ENCODE results near the gene METTL25B.

METTL25B gene

DNA sequence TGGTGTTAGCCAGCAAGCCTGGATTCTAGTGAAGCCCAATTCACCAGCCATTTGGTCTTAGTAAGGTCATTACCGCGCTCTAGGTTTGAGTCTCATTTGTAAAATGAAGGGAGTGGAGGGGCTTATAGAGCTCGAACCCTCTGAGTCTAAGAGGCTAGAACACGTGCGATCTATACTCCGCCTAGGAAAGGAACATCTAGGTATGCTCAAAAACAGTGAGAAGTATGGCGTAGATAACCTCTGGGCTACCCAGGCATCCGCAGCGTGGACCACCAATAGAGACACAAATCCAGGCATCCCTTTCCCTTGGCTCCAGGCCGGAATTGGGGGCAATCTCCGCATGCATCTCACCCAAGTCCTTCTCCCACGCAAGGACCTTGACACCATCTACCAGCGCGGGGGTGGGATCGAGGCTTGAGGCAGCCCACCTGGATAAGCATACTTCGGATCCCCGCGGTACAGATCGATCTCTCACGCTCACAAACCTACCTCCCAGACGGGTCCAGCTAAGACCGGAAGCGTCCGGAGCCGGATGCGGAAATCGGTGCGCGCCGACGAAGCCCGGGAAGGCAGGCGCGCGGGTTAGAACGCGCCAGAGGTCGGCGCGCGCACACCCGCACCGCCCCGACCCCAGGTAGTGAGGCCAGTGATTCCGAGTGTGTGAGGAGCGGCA lies at the start of gene METTL25B:
TSS of gene METTL25B (plus strand) at position 544 of the 673 bp plus-strand sequence. CDS start 636 bp downstream, outside the sequence.
- in situ Hi-C loops (cut with MboI; ENCODE audit: low sequenced_read_pairs): no loop called here

DNA sequence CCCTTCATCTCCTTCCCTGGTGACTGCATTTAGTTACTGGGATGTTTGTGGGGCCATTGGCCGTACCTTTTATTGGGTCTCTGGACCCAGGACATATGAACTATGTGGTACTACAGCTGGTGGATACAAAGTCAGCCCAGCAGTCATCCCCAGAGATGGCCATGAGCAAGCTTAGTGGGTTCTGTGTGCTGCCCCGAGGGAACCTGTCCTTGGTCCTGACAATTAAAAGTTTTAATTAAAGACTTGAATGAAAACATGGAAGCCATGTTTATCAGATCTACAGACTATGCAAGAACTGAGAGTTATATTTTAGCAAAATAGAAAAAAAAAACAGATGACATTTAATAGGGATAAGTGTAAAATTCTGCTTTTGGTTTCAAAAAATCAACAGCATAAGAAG lies 48.2 kb upstream of the METTL25B start:
- in situ Hi-C loops (cut with MboI; ENCODE audit: low sequenced_read_pairs): no loop called here

GRCh38 chr1:156681196-156681960 lies 46.9 kb upstream of the METTL25B start:
- in situ Hi-C loops (cut with MboI; ENCODE audit: low sequenced_read_pairs): no loop called here

GRCh38 chr1:156682166-156682890 lies 45.9 kb upstream of the METTL25B start:
- in situ Hi-C loops (cut with MboI; ENCODE audit: low sequenced_read_pairs): no loop called here

GRCh38 chr1:156684227-156684782 lies 44.0 kb upstream of the METTL25B start:
- in situ Hi-C loops (cut with MboI; ENCODE audit: low sequenced_read_pairs): no loop called here

GRCh38 chr1:156689035-156689952 lies 39.0 kb upstream of the METTL25B start:
- in situ Hi-C loops (cut with MboI; ENCODE audit: low sequenced_read_pairs): no loop called here

DNA sequence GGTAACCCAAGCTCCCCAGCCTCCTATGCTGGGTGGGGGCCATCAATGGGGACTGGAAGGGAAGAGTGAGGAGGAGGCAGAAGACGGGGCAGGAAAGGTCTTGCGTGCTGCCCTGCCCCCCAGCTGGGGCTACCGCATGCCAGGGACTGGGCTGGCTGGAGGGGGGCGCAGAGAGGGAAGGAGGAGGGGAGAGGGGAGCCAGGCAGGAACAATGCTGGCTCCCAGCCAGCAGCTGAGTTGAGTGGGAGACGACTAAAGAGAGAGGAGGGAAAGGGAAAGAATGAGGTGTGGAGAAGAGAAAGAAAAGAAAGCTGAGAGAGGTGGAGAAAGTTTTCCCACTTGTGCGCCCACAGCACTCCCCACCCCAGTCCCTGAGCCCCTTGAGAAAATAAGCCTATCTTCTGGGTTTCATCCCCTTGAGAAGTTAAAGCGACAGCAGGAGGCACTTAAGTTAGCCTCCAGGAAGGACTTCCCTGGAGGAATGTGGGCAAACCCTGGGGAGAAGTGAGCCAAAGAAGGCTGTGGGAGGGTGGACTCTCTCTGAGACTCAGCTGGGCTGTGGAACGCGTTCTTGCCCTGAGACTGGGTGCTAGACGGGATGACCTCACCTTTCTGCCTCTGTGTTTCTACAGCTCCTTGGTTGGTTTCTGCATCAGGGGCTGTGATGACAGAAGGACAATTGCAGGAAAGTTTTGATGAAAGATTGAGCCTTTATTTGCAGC lies 38.2 kb upstream of the METTL25B start:
- in situ Hi-C loops (cut with MboI; ENCODE audit: low sequenced_read_pairs): no loop called here

DNA sequence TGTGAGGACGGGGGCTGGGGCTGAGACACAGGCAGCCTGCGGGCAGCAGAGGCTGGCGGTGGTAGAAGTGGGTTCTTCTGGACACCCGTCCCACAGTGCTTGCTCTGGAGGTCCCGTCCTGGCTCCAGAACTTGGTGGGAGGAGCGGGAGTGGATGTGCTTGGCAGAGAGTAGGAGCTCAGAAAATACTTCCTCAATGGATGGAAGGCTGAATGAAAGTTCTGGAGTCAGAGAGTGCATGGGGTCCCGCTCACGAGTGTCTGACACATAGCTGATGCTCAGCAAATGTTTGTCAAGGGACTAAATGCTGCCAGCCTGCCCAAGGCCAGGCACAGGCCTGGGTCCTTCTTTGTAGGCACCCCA lies 37.6 kb upstream of the METTL25B start:
- in situ Hi-C loops (cut with MboI; ENCODE audit: low sequenced_read_pairs): no loop called here

- in situ Hi-C loops (cut with MboI; ENCODE audit: low sequenced_read_pairs): no loop called here
These were observed 37.1 kb upstream of the METTL25B start for GRCh38 chr1:156691191-156691590.

GRCh38 chr1:156691665-156692440 lies 36.4 kb upstream of the METTL25B start:
- in situ Hi-C loops (cut with MboI; ENCODE audit: low sequenced_read_pairs): no loop called here

DNA sequence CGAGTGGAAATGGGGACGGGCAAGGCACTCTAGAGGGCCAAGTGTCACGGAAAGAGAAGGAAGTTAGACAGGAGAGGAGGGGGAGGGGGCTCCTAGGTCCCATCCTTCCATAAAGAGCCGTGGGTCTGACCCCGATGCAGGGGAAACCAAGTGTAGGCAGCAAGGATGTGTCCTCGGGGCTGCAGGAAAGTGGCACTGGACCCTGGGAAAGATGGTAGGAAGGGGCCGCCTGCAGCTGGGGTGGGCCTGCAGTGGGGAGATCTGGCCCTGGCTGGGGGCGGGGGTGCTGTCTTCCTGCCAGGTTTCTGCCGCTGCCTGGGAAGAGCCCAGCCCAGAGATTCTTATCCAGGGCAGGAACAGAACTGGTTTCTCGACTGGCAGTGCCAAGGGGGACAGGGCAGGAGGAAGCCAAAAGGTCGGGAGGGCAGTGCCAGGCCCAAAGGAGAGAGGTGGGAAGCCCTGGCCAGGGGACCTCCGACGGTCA lies 35.8 kb upstream of the METTL25B start:
- in situ Hi-C loops (cut with MboI; ENCODE audit: low sequenced_read_pairs): no loop called here

GRCh38 chr1:156692925-156693847 lies 35.1 kb upstream of the METTL25B start:
- in situ Hi-C loops (cut with MboI; ENCODE audit: low sequenced_read_pairs): no loop called here

- in situ Hi-C loops (cut with MboI; ENCODE audit: low sequenced_read_pairs): no loop called here
These were observed 34.2 kb upstream of the METTL25B start for GRCh38 chr1:156693848-156694689.

- in situ Hi-C loops (cut with MboI; ENCODE audit: low sequenced_read_pairs): no loop called here
These were observed 33.6 kb upstream of the METTL25B start for GRCh38 chr1:156694690-156694962.

DNA sequence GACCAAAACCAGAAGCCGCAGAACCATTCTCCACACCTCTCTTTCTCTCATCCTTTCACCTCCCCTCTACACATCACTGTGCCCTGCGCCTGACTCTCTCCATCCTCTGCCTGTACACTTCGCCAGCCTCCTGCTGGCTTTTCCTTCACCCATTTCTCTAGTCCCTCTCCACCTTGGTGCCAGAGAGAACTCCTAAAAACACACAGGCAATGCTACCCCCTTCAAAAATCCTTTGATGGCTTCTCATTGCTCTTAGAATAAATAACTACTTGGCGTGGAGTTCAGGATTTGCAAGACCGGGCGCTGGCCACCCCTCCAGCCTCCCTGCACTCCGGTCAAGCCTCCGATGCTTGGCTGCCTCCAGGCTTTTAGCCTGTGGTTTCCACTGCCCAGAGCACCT lies 31.5 kb upstream of the METTL25B start:
- in situ Hi-C loops (cut with MboI; ENCODE audit: low sequenced_read_pairs): no loop called here

DNA sequence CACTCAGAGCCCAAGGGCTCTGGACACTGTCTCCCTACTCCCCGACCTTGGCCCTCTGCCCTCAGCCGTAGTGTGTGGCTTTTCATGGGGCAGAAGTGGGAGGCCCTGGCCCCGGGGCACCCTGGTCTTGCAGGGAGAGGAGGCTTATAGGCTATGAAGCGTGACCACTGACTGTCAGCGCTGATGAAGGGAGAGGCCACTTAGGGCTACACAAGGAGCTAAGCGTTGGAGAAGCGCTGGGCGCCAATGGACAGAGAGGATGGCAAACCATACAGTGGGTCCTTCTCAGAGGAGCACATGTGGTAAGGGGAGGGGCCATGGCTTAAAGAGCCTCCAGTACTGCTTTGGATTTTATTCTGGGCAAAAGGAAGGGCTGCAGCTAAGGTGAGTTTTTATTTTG lies 30.8 kb upstream of the METTL25B start:
- in situ Hi-C loops (cut with MboI; ENCODE audit: low sequenced_read_pairs): no loop called here

GRCh38 chr1:156698995-156699394 lies 29.3 kb upstream of the METTL25B start:
- in situ Hi-C loops (cut with MboI; ENCODE audit: low sequenced_read_pairs): no loop called here
